Activated naive CD8-positive, alpha-beta T cell treated with anti-CD3 and anti-CD28 coated beads, Interleukin-2, amount 50 U/mL, for 24 hours (primary cell): ENCODE measurements around the gene BSN.
A peak's percentile ranks its signal among the peaks of the same experiment; 100 is the strongest.

Experiments
- ATAC-seq: fragments of 150-1000 bp; cut with Tn5 transposase; one replicate; pipeline ENCODE4 v1.10.0; 2021
- DNase-seq: peaks from one replicate; pipeline ENCODE4 v3.0.0; 2021
- H3K27ac Mint-ChIP-seq: one replicate; pipeline ENCODE4 v1.8.0; 2021; ENCODE audit warnings: mild to moderate bottlenecking, mixed read lengths
- H3K27me3 Mint-ChIP-seq: one replicate; pipeline ENCODE4 v1.8.0; 2021; ENCODE audit warnings: mixed read lengths
- H3K36me3 Mint-ChIP-seq: one replicate; pipeline ENCODE4 v1.8.0; 2021; ENCODE audit warnings: low read depth, mixed read lengths
- H3K4me1 Mint-ChIP-seq: one replicate; pipeline ENCODE4 v1.8.0; 2021; ENCODE audit warnings: mixed read lengths
- H3K4me3 Mint-ChIP-seq: one replicate; pipeline ENCODE4 v1.8.0; 2021; ENCODE audit warnings: mild to moderate bottlenecking, moderate library complexity, mixed read lengths
- H3K9me3 Mint-ChIP-seq: one replicate; pipeline ENCODE4 v1.8.0; 2021; ENCODE audit warnings: mixed read lengths

The BSN gene

GRCh38 chr3:49553692-49554632 is at the start of gene BSN:
Gene BSN (plus strand): TSS chr3:49554477. CDS start chr3:49554603, 126 bp downstream.
- H3K4me1 Mint-ChIP-seq: peaks cover 12% of the 10 kb centered on the region
- peak within 1 kb of the TSS; percentile 89 for H3K4me3 Mint-ChIP-seq
- H3K27me3 Mint-ChIP-seq: peaks cover 27% of the 10 kb centered on the region
- H3K36me3 Mint-ChIP-seq: no peaks in the 10 kb centered on the region
- peak within 1 kb of the TSS; percentile 40 for H3K27ac Mint-ChIP-seq
- DNase-seq: peak; percentile 92
- H3K9me3 Mint-ChIP-seq: no peaks in the 10 kb centered on the region
- peak; percentile 85 for ATAC-seq

- no peaks in the 10 kb centered on the region for H3K9me3 Mint-ChIP-seq
- ATAC-seq: no peak
- no peak overlapping the region for H3K4me3 Mint-ChIP-seq
- no peak overlapping the region for H3K27ac Mint-ChIP-seq
- H3K4me1 Mint-ChIP-seq: peaks cover 9% of the 10 kb centered on the region
- no peaks in the 10 kb centered on the region for H3K27me3 Mint-ChIP-seq
- no peak for DNase-seq
- peaks cover 19% of the 10 kb centered on the region for H3K36me3 Mint-ChIP-seq
These were observed 47.4 kb upstream of the BSN start for GRCh38 chr3:49506906-49507305.

GRCh38 chr3:49509028-49509561 is 45.2 kb upstream of the BSN start:
- Mint-ChIP-seq H3K36me3 (peaks cover 13% of the 10 kb centered on the region), H3K9me3 (no peaks in the 10 kb centered on the region), H3K4me3 (no peak overlapping the region), H3K27ac (no peak overlapping the region), H3K4me1 (peaks cover 6% of the 10 kb centered on the region), H3K27me3 (no peaks in the 10 kb centered on the region)
- no peak for DNase-seq
- no peak for ATAC-seq

- Mint-ChIP-seq H3K4me3 (no peak overlapping the region), H3K36me3 (peaks cover 20% of the 10 kb centered on the region), H3K27me3 (no peaks in the 10 kb centered on the region), H3K9me3 (no peaks in the 10 kb centered on the region), H3K4me1 (peaks cover 1% of the 10 kb centered on the region), H3K27ac (no peak overlapping the region)
- ATAC-seq (no peak), DNase-seq (no peak)
These were observed 42.6 kb upstream of the BSN start for GRCh38 chr3:49511639-49512038.

- Mint-ChIP-seq H3K27me3 (no peaks in the 10 kb centered on the region), H3K36me3 (peaks cover 25% of the 10 kb centered on the region), H3K4me1 (no peaks in the 10 kb centered on the region), H3K9me3 (no peaks in the 10 kb centered on the region), H3K27ac (no peak overlapping the region), H3K4me3 (no peak overlapping the region)
- ATAC-seq (no peak), DNase-seq (no peak)
These were observed 41.4 kb upstream of the BSN start for GRCh38 chr3:49512781-49513355.

- DNase-seq (no peak), ATAC-seq (no peak)
- no peak overlapping the region for H3K27ac Mint-ChIP-seq
- no peaks in the 10 kb centered on the region for H3K4me1 Mint-ChIP-seq
- no peaks in the 10 kb centered on the region for H3K9me3 Mint-ChIP-seq
- peaks cover 25% of the 10 kb centered on the region for H3K36me3 Mint-ChIP-seq
- no peaks in the 10 kb centered on the region for H3K27me3 Mint-ChIP-seq
- H3K4me3 Mint-ChIP-seq: no peak overlapping the region
These were observed 40.7 kb upstream of the BSN start for GRCh38 chr3:49513494-49514124.

- H3K27me3 Mint-ChIP-seq: no peaks in the 10 kb centered on the region
- no peak overlapping the region for H3K27ac Mint-ChIP-seq
- H3K36me3 Mint-ChIP-seq: peaks cover 20% of the 10 kb centered on the region
- H3K9me3 Mint-ChIP-seq: no peaks in the 10 kb centered on the region
- ATAC-seq (no peak), DNase-seq (no peak)
- H3K4me3 Mint-ChIP-seq: no peak overlapping the region
- H3K4me1 Mint-ChIP-seq: peaks cover 4% of the 10 kb centered on the region
These were observed 36.3 kb upstream of the BSN start for GRCh38 chr3:49518016-49518415.

- Mint-ChIP-seq H3K9me3 (no peaks in the 10 kb centered on the region), H3K36me3 (peaks cover 18% of the 10 kb centered on the region), H3K27ac (no peak overlapping the region), H3K27me3 (no peaks in the 10 kb centered on the region), H3K4me1 (peaks cover 4% of the 10 kb centered on the region), H3K4me3 (no peak overlapping the region)
- ATAC-seq: no peak
- DNase-seq: no peak
These were observed 35.8 kb upstream of the BSN start for GRCh38 chr3:49518441-49518840.

GRCh38 chr3:49519296-49519695 is 35.0 kb upstream of the BSN start:
- ATAC-seq: no peak
- DNase-seq: no peak
- no peak overlapping the region for H3K4me3 Mint-ChIP-seq
- no peak overlapping the region for H3K27ac Mint-ChIP-seq
- H3K27me3 Mint-ChIP-seq: no peaks in the 10 kb centered on the region
- H3K36me3 Mint-ChIP-seq: peaks cover 17% of the 10 kb centered on the region
- H3K4me1 Mint-ChIP-seq: peaks cover 5% of the 10 kb centered on the region
- H3K9me3 Mint-ChIP-seq: no peaks in the 10 kb centered on the region

GRCh38 chr3:49519916-49520385 is 34.3 kb upstream of the BSN start:
- Mint-ChIP-seq H3K27me3 (no peaks in the 10 kb centered on the region), H3K27ac (no peak overlapping the region), H3K36me3 (peaks cover 17% of the 10 kb centered on the region), H3K4me3 (no peak overlapping the region), H3K9me3 (no peaks in the 10 kb centered on the region), H3K4me1 (peaks cover 5% of the 10 kb centered on the region)
- no peak for DNase-seq
- ATAC-seq: no peak

GRCh38 chr3:49523756-49524747 is 30.2 kb upstream of the BSN start:
- no peaks in the 10 kb centered on the region for H3K27me3 Mint-ChIP-seq
- peaks cover 11% of the 10 kb centered on the region for H3K4me1 Mint-ChIP-seq
- no peak overlapping the region for H3K27ac Mint-ChIP-seq
- DNase-seq (no peak), ATAC-seq (no peak)
- H3K9me3 Mint-ChIP-seq: no peaks in the 10 kb centered on the region
- no peak overlapping the region for H3K4me3 Mint-ChIP-seq
- peaks cover 12% of the 10 kb centered on the region for H3K36me3 Mint-ChIP-seq

- Mint-ChIP-seq H3K4me3 (no peak overlapping the region), H3K27me3 (no peaks in the 10 kb centered on the region), H3K4me1 (peaks cover 31% of the 10 kb centered on the region), H3K36me3 (peaks cover 27% of the 10 kb centered on the region), H3K27ac (peak overlapping the region; percentile 48), H3K9me3 (no peaks in the 10 kb centered on the region)
- ATAC-seq: peak; percentile 92
- peak; percentile 22 for DNase-seq
These were observed 24.7 kb upstream of the BSN start for GRCh38 chr3:49529567-49529966.

GRCh38 chr3:49530231-49530630 is 24.0 kb upstream of the BSN start:
- no peak overlapping the region for H3K27ac Mint-ChIP-seq
- H3K27me3 Mint-ChIP-seq: no peaks in the 10 kb centered on the region
- H3K4me3 Mint-ChIP-seq: no peak overlapping the region
- DNase-seq (no peak), ATAC-seq (no peak)
- no peaks in the 10 kb centered on the region for H3K9me3 Mint-ChIP-seq
- H3K36me3 Mint-ChIP-seq: peaks cover 27% of the 10 kb centered on the region
- H3K4me1 Mint-ChIP-seq: peaks cover 31% of the 10 kb centered on the region

GRCh38 chr3:49530701-49531100 is 23.6 kb upstream of the BSN start:
- no peaks in the 10 kb centered on the region for H3K27me3 Mint-ChIP-seq
- DNase-seq (no peak), ATAC-seq (no peak)
- peaks cover 31% of the 10 kb centered on the region for H3K4me1 Mint-ChIP-seq
- no peaks in the 10 kb centered on the region for H3K9me3 Mint-ChIP-seq
- H3K27ac Mint-ChIP-seq: no peak overlapping the region
- H3K36me3 Mint-ChIP-seq: peaks cover 27% of the 10 kb centered on the region
- no peak overlapping the region for H3K4me3 Mint-ChIP-seq
